ENCODE measurements around the gene NBPF3.
"Not testable (repeated sequence)": the region's sequence is repeated elsewhere in the genome, so short reads cannot be mapped to it uniquely, and the experiment has no call there.

The NBPF3 gene

GRCh38 chr1:21438646-21439312 is 1.2 kb upstream of the NBPF3 start:
- not testable (repeated sequence) for DNase-seq

GRCh38 chr1:21439345-21439720 is 604 bp upstream of the NBPF3 start:
- no peak for DNase-seq

- peak; percentile 11 for DNase-seq
Measured at GRCh38 chr1:21440630-21441125, 741 bp downstream of the NBPF3 start.

GRCh38 chr1:21446647-21447046 is 6.7 kb downstream of the NBPF3 start:
- not testable (repeated sequence) for DNase-seq

GRCh38 chr1:21447311-21447710 is 7.4 kb downstream of the NBPF3 start:
- DNase-seq = no peak

GRCh38 chr1:21449906-21450305 is 10.0 kb downstream of the NBPF3 start:
- no peak for DNase-seq

GRCh38 chr1:21451212-21451611 is 11.3 kb downstream of the NBPF3 start:
- no peak for DNase-seq

GRCh38 chr1:21451981-21452411 is 12.1 kb downstream of the NBPF3 start:
- DNase-seq = no peak

- not testable (repeated sequence) for DNase-seq
Measured at GRCh38 chr1:21453964-21454614, 14.2 kb downstream of the NBPF3 start.

GRCh38 chr1:21454904-21455303 is 15.0 kb downstream of the NBPF3 start:
- DNase-seq = not testable (repeated sequence)

GRCh38 chr1:21457654-21458053 is 17.7 kb downstream of the NBPF3 start:
- DNase-seq = no peak

GRCh38 chr1:21465127-21465526 is 25.2 kb downstream of the NBPF3 start:
- DNase-seq = not testable (repeated sequence)

GRCh38 chr1:21467946-21468345 is 28.0 kb downstream of the NBPF3 start:
- DNase-seq = not testable (repeated sequence)

- peak; percentile 8 for DNase-seq
Measured at GRCh38 chr1:21468599-21468998, 28.7 kb downstream of the NBPF3 start.

- DNase-seq = no peak
Measured at GRCh38 chr1:21469581-21469980, 29.6 kb downstream of the NBPF3 start.

GRCh38 chr1:21472861-21473260 is 32.9 kb downstream of the NBPF3 start:
- DNase-seq = no peak

GRCh38 chr1:21478356-21478755 is 38.4 kb downstream of the NBPF3 start:
- DNase-seq = no peak

- not testable (repeated sequence) for DNase-seq
Measured at GRCh38 chr1:21483881-21484280, 43.9 kb downstream of the NBPF3 start.

GRCh38 chr1:21489146-21489545 is 49.2 kb downstream of the NBPF3 start:
- DNase-seq = no peak

- DNase-seq = no peak
Measured at GRCh38 chr1:21490774-21491487, 51.0 kb downstream of the NBPF3 start.

GRCh38 chr1:21491488-21492355 is 51.8 kb downstream of the NBPF3 start:
- DNase-seq = no peak

GRCh38 chr1:21492356-21492625 is 52.4 kb downstream of the NBPF3 start:
- no peak for DNase-seq

GRCh38 chr1:21494196-21494595 is 54.3 kb downstream of the NBPF3 start:
- no peak for DNase-seq

All from CD4-positive, alpha-beta T cell treated with Interleukin-10 for 1 hour (primary cell).